IgD-negative memory B cell (primary cell): ENCODE data around the gene SCARB1. TPM values are rescaled to one million over a fixed set of nuclear protein-coding genes. Genes with fewer than 3 reads are reported as not detected.
"Not testable (repeated sequence)": the region's sequence is repeated elsewhere in the genome, so short reads cannot be mapped to it uniquely, and the experiment has no call there.

Source experiments
- H3K27ac Mint-ChIP-seq, 3 donors: one replicate each; pipeline ENCODE4 v1.8.0; 2020 to 2022; ENCODE audit warnings: mild to moderate bottlenecking in 3 of 3, mixed read lengths in 3 of 3, moderate library complexity in 1 of 3
- H3K27me3 Mint-ChIP-seq: one replicate; pipeline ENCODE4 v1.8.0; 2021; ENCODE audit warnings: mixed read lengths
- H3K36me3 Mint-ChIP-seq: one replicate; pipeline ENCODE4 v1.8.0; 2020; ENCODE audit warnings: mild to moderate bottlenecking, mixed read lengths
- H3K4me1 Mint-ChIP-seq, 3 donors: one replicate each; pipeline ENCODE4 v1.8.0; 2020 to 2022; ENCODE audit warnings: mixed read lengths in 3 of 3, mild to moderate bottlenecking in 1 of 3
- H3K4me3 Mint-ChIP-seq, 4 donors: one replicate each; pipeline ENCODE4 v1.8.0; 2020 to 2022; ENCODE audit warnings: mild to moderate bottlenecking in 4 of 4, mixed read lengths in 4 of 4, moderate library complexity in 3 of 4
- H3K9me3 Mint-ChIP-seq, 3 donors: one replicate each; pipeline ENCODE4 v1.8.0; 2020 to 2021; ENCODE audit warnings: mixed read lengths in 3 of 3, mild to moderate bottlenecking in 1 of 3
- polyA plus RNA-seq: library from polyadenylated mRNA; unstranded; fragments of 300-500 nt; fragmentation: Illumina TruSeq; gene quantifications from one replicate; pipeline ENCODE4 v1.2.3, GENCODE V29; 2021

SCARB1 gene
- polyA plus RNA-seq, 1 donor from 2014 or later = 23.9 TPM

- H3K27me3 Mint-ChIP-seq = no peaks in the 10 kb centered on the region
- H3K27ac Mint-ChIP-seq = no peak overlapping the region
- no peaks in the 10 kb centered on the region for H3K36me3 Mint-ChIP-seq
- H3K4me3 Mint-ChIP-seq = peak overlapping the region in 2 of 4 donors; percentile 18 to 67
- peaks cover 0 to 3% (median 0%) of the 10 kb centered on the region in 3 donors for H3K9me3 Mint-ChIP-seq
- H3K4me1 Mint-ChIP-seq = peaks cover 27 to 28% (median 28%) of the 10 kb centered on the region in 3 donors
Measured at GRCh38 chr12:124896461-124896860, 32.8 kb upstream of the SCARB1 start.

GRCh38 chr12:124893792-124894516 is 30.3 kb upstream of the SCARB1 start:
- Mint-ChIP-seq H3K27ac (peak overlapping the region; percentile 53 to 95 (median 63)), H3K9me3 (peaks cover 0 to 3% (median 0%) of the 10 kb centered on the region in 3 donors), H3K4me1 (peaks cover 19 to 23% (median 22%) of the 10 kb centered on the region in 3 donors), H3K4me3 (peak overlapping the region in 3 of 4 donors; percentile 23 to 86 (median 70)), H3K36me3 (no peaks in the 10 kb centered on the region), H3K27me3 (no peaks in the 10 kb centered on the region)

- peak overlapping the region in 1 of 4 donors; percentile 28 for H3K4me3 Mint-ChIP-seq
- no peaks in the 10 kb centered on the region for H3K27me3 Mint-ChIP-seq
- H3K27ac Mint-ChIP-seq = peak overlapping the region in 1 of 3 donors; percentile 71
- no peaks in the 10 kb centered on the region for H3K36me3 Mint-ChIP-seq
- no peaks in the 10 kb centered on the region for H3K9me3 Mint-ChIP-seq
- peaks cover 18 to 32% (median 31%) of the 10 kb centered on the region in 3 donors for H3K4me1 Mint-ChIP-seq
Measured at GRCh38 chr12:124888260-124888659, 24.6 kb upstream of the SCARB1 start.

- H3K36me3 Mint-ChIP-seq, H3K27me3 Mint-ChIP-seq, H3K9me3 Mint-ChIP-seq, H3K4me3 Mint-ChIP-seq: not testable (repeated sequence)
- Mint-ChIP-seq H3K27ac (peak overlapping the region in 1 of 3 donors; percentile 71), H3K4me1 (peaks cover 22 to 37% (median 34%) of the 10 kb centered on the region in 3 donors)
Measured at GRCh38 chr12:124887766-124888165, 24.1 kb upstream of the SCARB1 start.

- Mint-ChIP-seq H3K27me3 (no peaks in the 10 kb centered on the region), H3K27ac (peak overlapping the region; percentile 82 to 94 (median 88)), H3K4me3 (peak overlapping the region; percentile 71 to 92 (median 76)), H3K36me3 (peaks cover 2% of the 10 kb centered on the region), H3K9me3 (no peaks in the 10 kb centered on the region), H3K4me1 (peaks cover 28 to 50% (median 46%) of the 10 kb centered on the region in 3 donors)
Measured at GRCh38 chr12:124884587-124885438, 21.1 kb upstream of the SCARB1 start.

GRCh38 chr12:124883263-124884130 is 19.8 kb upstream of the SCARB1 start:
- H3K36me3 Mint-ChIP-seq = peaks cover 2% of the 10 kb centered on the region
- no peaks in the 10 kb centered on the region for H3K27me3 Mint-ChIP-seq
- H3K9me3 Mint-ChIP-seq = no peaks in the 10 kb centered on the region
- H3K4me1 Mint-ChIP-seq = peaks cover 28 to 53% (median 46%) of the 10 kb centered on the region in 3 donors
- H3K4me3 Mint-ChIP-seq = peak overlapping the region in 3 of 4 donors; percentile 61 to 92 (median 71)
- peak overlapping the region; percentile 14 to 88 (median 82) for H3K27ac Mint-ChIP-seq

GRCh38 chr12:124881123-124881522 is 17.5 kb upstream of the SCARB1 start:
- Mint-ChIP-seq H3K4me3 (peak overlapping the region in 2 of 4 donors; percentile 37 to 67), H3K9me3 (no peaks in the 10 kb centered on the region), H3K27ac (no peak overlapping the region), H3K36me3 (peaks cover 2% of the 10 kb centered on the region), H3K27me3 (no peaks in the 10 kb centered on the region), H3K4me1 (peaks cover 28 to 43% (median 38%) of the 10 kb centered on the region in 3 donors)

GRCh38 chr12:124880335-124880734 is 16.7 kb upstream of the SCARB1 start:
- H3K9me3 Mint-ChIP-seq, H3K4me3 Mint-ChIP-seq, H3K27me3 Mint-ChIP-seq, H3K36me3 Mint-ChIP-seq, H3K27ac Mint-ChIP-seq: not testable (repeated sequence)
- peaks cover 27 to 38% (median 35%) of the 10 kb centered on the region in 3 donors for H3K4me1 Mint-ChIP-seq

- Mint-ChIP-seq H3K9me3 (no peaks in the 10 kb centered on the region), H3K27me3 (peaks cover 3% of the 10 kb centered on the region), H3K4me3 (peak overlapping the region in 1 of 4 donors; percentile 41), H3K36me3 (peaks cover 4% of the 10 kb centered on the region), H3K4me1 (peaks cover 15 to 31% (median 24%) of the 10 kb centered on the region in 3 donors), H3K27ac (peak overlapping the region in 1 of 3 donors; percentile 44)
Measured at GRCh38 chr12:124878795-124879516, 15.3 kb upstream of the SCARB1 start.

- peaks cover 4% of the 10 kb centered on the region for H3K36me3 Mint-ChIP-seq
- H3K4me3 Mint-ChIP-seq = no peak overlapping the region
- peak overlapping the region in 1 of 3 donors; percentile 17 for H3K27ac Mint-ChIP-seq
- H3K9me3 Mint-ChIP-seq = no peaks in the 10 kb centered on the region
- peaks cover 3% of the 10 kb centered on the region for H3K27me3 Mint-ChIP-seq
- H3K4me1 Mint-ChIP-seq = peaks cover 5 to 22% (median 15%) of the 10 kb centered on the region in 3 donors
Measured at GRCh38 chr12:124877423-124877822, 13.8 kb upstream of the SCARB1 start.

GRCh38 chr12:124876171-124876570 is 12.5 kb upstream of the SCARB1 start:
- Mint-ChIP-seq H3K27ac (no peak overlapping the region), H3K4me1 (peaks cover 0 to 12% (median 7%) of the 10 kb centered on the region in 3 donors), H3K27me3 (peaks cover 3% of the 10 kb centered on the region), H3K36me3 (peaks cover 4% of the 10 kb centered on the region), H3K9me3 (no peaks in the 10 kb centered on the region), H3K4me3 (no peak overlapping the region)

GRCh38 chr12:124875803-124876132 is 12.1 kb upstream of the SCARB1 start:
- no peak overlapping the region for H3K27ac Mint-ChIP-seq
- no peaks in the 10 kb centered on the region for H3K9me3 Mint-ChIP-seq
- peaks cover 3% of the 10 kb centered on the region for H3K27me3 Mint-ChIP-seq
- H3K4me1 Mint-ChIP-seq = peaks cover 0 to 12% (median 4%) of the 10 kb centered on the region in 3 donors
- H3K36me3 Mint-ChIP-seq = peaks cover 2% of the 10 kb centered on the region
- no peak overlapping the region for H3K4me3 Mint-ChIP-seq

- H3K9me3 Mint-ChIP-seq = no peaks in the 10 kb centered on the region
- H3K27me3 Mint-ChIP-seq = peaks cover 3% of the 10 kb centered on the region
- H3K36me3 Mint-ChIP-seq = peaks cover 2% of the 10 kb centered on the region
- H3K4me1 Mint-ChIP-seq = peaks cover 0 to 13% (median 4%) of the 10 kb centered on the region in 3 donors
- no peak overlapping the region for H3K4me3 Mint-ChIP-seq
- no peak overlapping the region for H3K27ac Mint-ChIP-seq
Measured at GRCh38 chr12:124874988-124875802, 11.5 kb upstream of the SCARB1 start.
